PFSK-1 (cell line): ENCODE measurements around the gene SLC2A1.

ENCODE experiments used
- FOXP2 ChIP-seq: optimal IDR thresholded peaks from 2 replicates; pipeline ENCODE3; 2011; ENCODE audit warnings: borderline replicate concordance, control low read depth, inconsistent platforms; ENCODE audit not compliant: insufficient read depth; ENCODE audit errors: extremely low read length, extremely low read depth
- POLR2AphosphoS5 ChIP-seq: IDR thresholded peaks from 2 replicates; pipeline ENCODE4 v1.6.1; 2012; ENCODE audit warnings: low read depth, mild to moderate bottlenecking, control low read depth, low read length, moderate library complexity
- REST ChIP-seq, 2 experiments: IDR thresholded peaks; 2 replicates each; pipeline versions ENCODE4 v1.6.1 to v1.8.0; 2011 to 2012; ENCODE audit warnings: low read depth in 2 of 2, low read length in 2 of 2, control low read depth in 1 of 2, inconsistent platforms in 1 of 2, mild to moderate bottlenecking in 1 of 2, moderate library complexity in 1 of 2; ENCODE audit not compliant: insufficient read depth in 1 of 2
- SIN3A ChIP-seq: IDR thresholded peaks from 2 replicates; pipeline ENCODE4 v1.6.1; 2012; ENCODE audit warnings: mild to moderate bottlenecking, low read length, moderate library complexity, borderline replicate concordance; ENCODE audit not compliant: insufficient read depth
- TAF1 ChIP-seq: IDR thresholded peaks from 2 replicates; pipeline ENCODE4 v1.6.1; 2012; ENCODE audit warnings: low read length, control low read depth, borderline replicate concordance; ENCODE audit not compliant: insufficient read depth

SLC2A1 gene

GRCh38 chr1:42942444-42942843 lies 16.2 kb downstream of the SLC2A1 start:
- no peak for TF ChIP-seq TAF1
- TF ChIP-seq SIN3A, result no peak
- TF ChIP-seq POLR2AphosphoS5, result no peak
- TF ChIP-seq REST (IDR thresholded peaks at IDR 0.05; ENCODE audit: insufficient read depth in 1 of 2, low read depth in 2 of 2, low read length in 2 of 2), result no peak
- TF ChIP-seq FOXP2, result no peak

- TF ChIP-seq TAF1 (no peak), SIN3A (no peak), FOXP2 (no peak), POLR2AphosphoS5 (no peak), REST (IDR thresholded peaks at IDR 0.05; ENCODE audit: insufficient read depth in 1 of 2, low read depth in 2 of 2, low read length in 2 of 2) (no peak)
Observed at GRCh38 chr1:42941640-42942330, 16.9 kb downstream of the SLC2A1 start.

- TF ChIP-seq TAF1 (no peak), REST (IDR thresholded peaks at IDR 0.05; ENCODE audit: insufficient read depth in 1 of 2, low read depth in 2 of 2, low read length in 2 of 2) (no peak), SIN3A (no peak), FOXP2 (no peak), POLR2AphosphoS5 (no peak)
Observed at GRCh38 chr1:42940851-42941639, 17.6 kb downstream of the SLC2A1 start.

GRCh38 chr1:42938645-42939615 lies 19.7 kb downstream of the SLC2A1 start:
- TF ChIP-seq FOXP2 (no peak), TAF1 (no peak), SIN3A (no peak), REST (IDR thresholded peaks at IDR 0.05; ENCODE audit: insufficient read depth in 1 of 2, low read depth in 2 of 2, low read length in 2 of 2) (no peak), POLR2AphosphoS5 (no peak)
